ENCODE data around the gene EPHB2.

The EPHB2 gene

DNA sequence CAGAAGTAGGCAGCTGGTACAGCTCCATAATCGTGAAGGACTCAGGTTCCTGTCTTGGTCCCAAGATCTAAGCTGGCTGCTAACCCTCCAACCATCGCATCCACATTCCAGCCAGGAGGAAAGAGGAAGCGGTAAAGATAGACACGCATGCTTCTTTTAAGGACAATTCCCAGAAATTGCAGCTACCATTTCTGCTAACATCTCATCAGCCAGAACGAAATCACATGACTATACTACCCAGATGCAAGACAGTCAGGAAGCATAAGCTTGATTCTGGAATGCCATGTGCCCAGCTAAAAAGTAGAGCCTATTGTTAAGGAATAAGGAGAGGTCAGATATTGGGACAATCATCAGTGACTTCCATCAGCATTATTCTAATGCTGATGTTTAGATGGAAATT, 110.4 kb downstream of the EPHB2 start:
- no peak for DNase-seq (ENCODE audit: low spot score)
- TF ChIP-seq CTCF (IDR thresholded peaks at IDR 0.05; ENCODE audit: extremely low read depth, insufficient read depth, missing control alignments): no peak
- in situ Hi-C loops (cut with MboI; ENCODE audit: low pct_unique_long_range_greater_than_20kb, low sequenced_read_pairs, unreplicated experiment): no loop called here

- in situ Hi-C loops (cut with MboI; ENCODE audit: low pct_unique_long_range_greater_than_20kb, low sequenced_read_pairs, unreplicated experiment): no loop called here
- no peak for DNase-seq (ENCODE audit: low spot score)
- TF ChIP-seq CTCF (IDR thresholded peaks at IDR 0.05; ENCODE audit: extremely low read depth, insufficient read depth, missing control alignments): no peak
Measured at GRCh38 chr1:22822371-22822770, 111.7 kb downstream of the EPHB2 start.

DNA sequence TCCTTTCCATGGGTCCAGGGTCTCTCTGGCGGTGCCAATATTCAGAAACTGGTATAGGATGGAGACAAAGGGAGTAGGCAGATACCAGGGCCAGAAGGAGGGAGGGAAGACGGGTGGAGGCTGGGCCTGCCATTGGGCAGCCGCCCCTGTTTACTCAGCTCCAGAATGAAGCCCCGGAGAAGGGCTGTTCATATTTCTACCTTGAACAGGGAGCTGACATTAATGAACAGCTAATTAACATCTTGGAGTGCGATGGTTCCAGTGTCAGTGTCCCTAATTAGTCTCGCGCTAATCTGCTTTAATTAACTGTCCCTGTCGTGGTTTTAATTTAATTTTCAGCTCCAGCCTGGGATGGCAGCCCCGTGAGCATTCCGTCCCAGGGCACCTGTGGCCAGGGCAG, 113.8 kb downstream of the EPHB2 start:
- no peak for TF ChIP-seq CTCF (IDR thresholded peaks at IDR 0.05; ENCODE audit: extremely low read depth, insufficient read depth, missing control alignments)
- no peak for DNase-seq (ENCODE audit: low spot score)

DNA sequence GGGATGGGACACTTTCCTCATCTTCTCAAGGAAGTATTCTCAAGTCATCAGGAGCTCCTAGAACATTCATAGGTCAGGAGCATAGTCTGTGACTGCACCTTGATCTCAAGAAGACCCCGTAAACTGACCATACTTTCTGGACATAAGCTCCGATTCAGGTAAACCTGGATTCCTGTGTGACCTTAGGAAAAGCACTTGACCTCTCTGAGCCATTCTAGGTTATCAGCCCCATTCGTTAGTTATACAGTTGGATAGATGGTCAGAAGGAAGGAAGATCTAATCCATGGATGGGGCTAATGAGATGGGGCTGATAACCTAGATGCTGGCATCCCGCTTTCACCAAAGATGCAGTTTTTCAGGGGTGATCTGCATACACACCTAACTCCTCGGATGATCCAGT, 114.3 kb downstream of the EPHB2 start:
- TF ChIP-seq CTCF (IDR thresholded peaks at IDR 0.05; ENCODE audit: extremely low read depth, insufficient read depth, missing control alignments): no peak
- in situ Hi-C loops (cut with MboI; ENCODE audit: low pct_unique_long_range_greater_than_20kb, low sequenced_read_pairs, unreplicated experiment): no loop called here
- no peak for DNase-seq (ENCODE audit: low spot score)

More for the DNA sequence above, 113.8 kb downstream of the EPHB2 start:
- in situ Hi-C loops (cut with MboI; ENCODE audit: low pct_unique_long_range_greater_than_20kb, low sequenced_read_pairs, unreplicated experiment): no loop called here

GRCh38 chr1:22825486-22826189, 115.0 kb downstream of the EPHB2 start:
- no peak for DNase-seq (ENCODE audit: low spot score)
- no peak for TF ChIP-seq CTCF (IDR thresholded peaks at IDR 0.05; ENCODE audit: extremely low read depth, insufficient read depth, missing control alignments)
- in situ Hi-C loops (cut with MboI; ENCODE audit: low pct_unique_long_range_greater_than_20kb, low sequenced_read_pairs, unreplicated experiment): no loop called here

GRCh38 chr1:22826604-22827580, 116.3 kb downstream of the EPHB2 start:
- in situ Hi-C loops (cut with MboI; ENCODE audit: low pct_unique_long_range_greater_than_20kb, low sequenced_read_pairs, unreplicated experiment): no loop called here
- no peak for DNase-seq (ENCODE audit: low spot score)
- no peak for TF ChIP-seq CTCF (IDR thresholded peaks at IDR 0.05; ENCODE audit: extremely low read depth, insufficient read depth, missing control alignments)
